Measurements from ENCODE around the gene SMOC2. TPM values are rescaled to one million over a fixed set of nuclear protein-coding genes. Genes with fewer than 3 reads are reported as not detected.

SMOC2 gene
- total and polyA plus RNA-seq, 2 of the 4 experiments (the other 2 are of a cell fraction) = not detected

GRCh38 chr6:168485818-168486217 lies 44.8 kb downstream of the SMOC2 start:
- H3K56ac ChIP-seq (ENCODE audit: extremely low read depth, insufficient read depth, low read length) = no peak overlapping the region
- no peak overlapping the region for H2AK9ac ChIP-seq (replicated peaks; ENCODE audit: low read depth, low read length, poor library complexity)
- no TSS peak for BruUV-seq (replicated peaks)
- H2BK5ac ChIP-seq (ENCODE audit: low read depth, low read length, poor library complexity, severe bottlenecking) = no peak overlapping the region
- POLR2A ChIA-PET (ENCODE audit: unreplicated experiment) = no interaction called here
- no peaks in the 10 kb centered on the region for H4K20me1 ChIP-seq (ENCODE audit: insufficient read depth, low read length)
- WGBS, 2 experiments (ENCODE audit: extremely low coverage in 2 of 2, insufficient read length in 1 of 2) = no CpG with 5 or more reads among the region's 5 CpGs
- no peaks in the 10 kb centered on the region for H3K9me1 ChIP-seq (ENCODE audit: insufficient read depth, low read length)
- no peak overlapping the region for H3K4me2 ChIP-seq (ENCODE audit: low read depth, low read length)
- H3K23ac ChIP-seq (ENCODE audit: low read depth, low read length) = no peak overlapping the region
- no peak for ATAC-seq (ENCODE audit: low read depth)
- no peak overlapping the region for H4K5ac ChIP-seq (ENCODE audit: low read depth, low read length)
- no peak for DNase-seq
- H2AK5ac ChIP-seq (ENCODE audit: low read depth, low read length) = no peak overlapping the region
- TF ChIP-seq NFE2L2 (IDR thresholded peaks at IDR 0.05; ENCODE audit: low read depth, low read length) (no peak), RAD21 (IDR thresholded peaks at IDR 0.05; ENCODE audit: low read length) (no peak), CEBPB (IDR thresholded peaks at IDR 0.05; ENCODE audit: low read depth, low read length) (no peak), MAZ (IDR thresholded peaks at IDR 0.05; ENCODE audit: borderline replicate concordance, low read depth, low read length) (no peak), MXI1 (IDR thresholded peaks at IDR 0.05; ENCODE audit: borderline replicate concordance, low read depth, low read length) (no peak), MAFK (IDR thresholded peaks at IDR 0.05; ENCODE audit: low read depth, low read length) (no peak), FOS (IDR thresholded peaks at IDR 0.05; ENCODE audit: low read depth, low read length) (no peak), RFX5 (IDR thresholded peaks at IDR 0.05; ENCODE audit: low read depth, low read length) (no peak), RCOR1 (IDR thresholded peaks at IDR 0.05; ENCODE audit: insufficient replicate concordance, low read length) (no peak), POLR2A (IDR thresholded peaks at IDR 0.05; ENCODE audit: low read depth, low read length) (no peak), BHLHE40 (IDR thresholded peaks at IDR 0.05; ENCODE audit: low read depth, low read length) (no peak), SMC3 (IDR thresholded peaks at IDR 0.05; ENCODE audit: low read depth, low read length) (no peak), CHD1 (IDR thresholded peaks at IDR 0.05; ENCODE audit: low read depth, low read length) (no peak)
- TF ChIP-seq, protein P1, sequence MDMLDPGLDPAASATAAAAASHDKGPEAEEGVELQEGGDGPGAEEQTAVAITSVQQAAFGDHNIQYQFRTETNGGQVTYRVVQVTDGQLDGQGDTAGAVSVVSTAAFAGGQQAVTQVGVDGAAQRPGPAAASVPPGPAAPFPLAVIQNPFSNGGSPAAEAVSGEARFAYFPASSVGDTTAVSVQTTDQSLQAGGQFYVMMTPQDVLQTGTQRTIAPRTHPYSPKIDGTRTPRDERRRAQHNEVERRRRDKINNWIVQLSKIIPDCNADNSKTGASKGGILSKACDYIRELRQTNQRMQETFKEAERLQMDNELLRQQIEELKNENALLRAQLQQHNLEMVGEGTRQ (IDR thresholded peaks at IDR 0.05; ENCODE audit: low read depth, low read length) = no peak
- TF ChIP-seq, protein P2, sequence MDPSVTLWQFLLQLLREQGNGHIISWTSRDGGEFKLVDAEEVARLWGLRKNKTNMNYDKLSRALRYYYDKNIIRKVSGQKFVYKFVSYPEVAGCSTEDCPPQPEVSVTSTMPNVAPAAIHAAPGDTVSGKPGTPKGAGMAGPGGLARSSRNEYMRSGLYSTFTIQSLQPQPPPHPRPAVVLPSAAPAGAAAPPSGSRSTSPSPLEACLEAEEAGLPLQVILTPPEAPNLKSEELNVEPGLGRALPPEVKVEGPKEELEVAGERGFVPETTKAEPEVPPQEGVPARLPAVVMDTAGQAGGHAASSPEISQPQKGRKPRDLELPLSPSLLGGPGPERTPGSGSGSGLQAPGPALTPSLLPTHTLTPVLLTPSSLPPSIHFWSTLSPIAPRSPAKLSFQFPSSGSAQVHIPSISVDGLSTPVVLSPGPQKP (IDR thresholded peaks at IDR 0.05; ENCODE audit: borderline replicate concordance, low read depth, low read length) = no peak
- TF ChIP-seq, protein P3, sequence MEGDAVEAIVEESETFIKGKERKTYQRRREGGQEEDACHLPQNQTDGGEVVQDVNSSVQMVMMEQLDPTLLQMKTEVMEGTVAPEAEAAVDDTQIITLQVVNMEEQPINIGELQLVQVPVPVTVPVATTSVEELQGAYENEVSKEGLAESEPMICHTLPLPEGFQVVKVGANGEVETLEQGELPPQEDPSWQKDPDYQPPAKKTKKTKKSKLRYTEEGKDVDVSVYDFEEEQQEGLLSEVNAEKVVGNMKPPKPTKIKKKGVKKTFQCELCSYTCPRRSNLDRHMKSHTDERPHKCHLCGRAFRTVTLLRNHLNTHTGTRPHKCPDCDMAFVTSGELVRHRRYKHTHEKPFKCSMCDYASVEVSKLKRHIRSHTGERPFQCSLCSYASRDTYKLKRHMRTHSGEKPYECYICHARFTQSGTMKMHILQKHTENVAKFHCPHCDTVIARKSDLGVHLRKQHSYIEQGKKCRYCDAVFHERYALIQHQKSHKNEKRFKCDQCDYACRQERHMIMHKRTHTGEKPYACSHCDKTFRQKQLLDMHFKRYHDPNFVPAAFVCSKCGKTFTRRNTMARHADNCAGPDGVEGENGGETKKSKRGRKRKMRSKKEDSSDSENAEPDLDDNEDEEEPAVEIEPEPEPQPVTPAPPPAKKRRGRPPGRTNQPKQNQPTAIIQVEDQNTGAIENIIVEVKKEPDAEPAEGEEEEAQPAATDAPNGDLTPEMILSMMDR (conservative IDR thresholded peaks at IDR 0.05; ENCODE audit: low read depth, low read length) = no peak
- H3K4ac ChIP-seq (ENCODE audit: low read depth, low read length) = no peak overlapping the region
- no peak overlapping the region for H2BK20ac ChIP-seq (ENCODE audit: low read depth, low read length)
- peaks cover 9% of the 10 kb centered on the region for H3K9me3 ChIP-seq (ENCODE audit: control insufficient read depth, insufficient read depth, low read length)
- no peak overlapping the region for H3K9ac ChIP-seq (ENCODE audit: low read depth, low read length)
- no peak overlapping the region for H4K91ac ChIP-seq (ENCODE audit: insufficient read depth, low read depth, low read length)
- CTCF ChIA-PET = no interaction called here
- H3K4me1 ChIP-seq (ENCODE audit: control insufficient read depth, insufficient read depth, low read length) = no peaks in the 10 kb centered on the region
- intact Hi-C loops (cut with micrococcal nuclease) (no loop called here), in situ Hi-C loops (cut with MboI; ENCODE audit: low sequenced_read_pairs) (no loop called here), dilution Hi-C loops (cut with HindIII; ENCODE audit: low sequenced_read_pairs, unreplicated experiment) (no loop called here)
- no peak overlapping the region for H3K18ac ChIP-seq (ENCODE audit: low read depth, low read length)
- H2BK15ac ChIP-seq (ENCODE audit: low read depth, low read length) = no peak overlapping the region
- H3K14ac ChIP-seq (replicated peaks; ENCODE audit: low read depth, low read length) = no peak overlapping the region
- no peak overlapping the region for H4K8ac ChIP-seq (ENCODE audit: low read depth in 2 of 2, low read length in 2 of 2)
- no peak overlapping the region for H2AFZ ChIP-seq (replicated peaks; ENCODE audit: low read length, poor library complexity)
- no peak overlapping the region for H3K4me3 ChIP-seq (ENCODE audit: insufficient read depth, low read depth, low read length)
- H3K27me3 ChIP-seq (ENCODE audit: control insufficient read depth, insufficient read depth, low read length) = no peaks in the 10 kb centered on the region
- H3K36me3 ChIP-seq (ENCODE audit: control insufficient read depth, insufficient read depth, low read length) = no peaks in the 10 kb centered on the region
- H3K79me1 ChIP-seq (ENCODE audit: low read depth in 1 of 2, low read length in 2 of 2) = no peaks in the 10 kb centered on the region
- H2BK120ac ChIP-seq (ENCODE audit: low read depth, low read length) = no peak overlapping the region
- no peak overlapping the region for H3K27ac ChIP-seq (ENCODE audit: insufficient read depth, low read length)

Data from IMR-90 (cell line).